ENCODE results near the gene CSNK2A3. TPM values are rescaled to one million over a fixed set of nuclear protein-coding genes. Genes with fewer than 3 reads are reported as not detected.

The CSNK2A3 gene
- total and polyA plus RNA-seq, 2 experiments from 2014 or later: 0.91 to 4.1 TPM

- Histone ChIP-seq H3K27me3 (ENCODE audit: insufficient read depth) (no peaks in the 10 kb centered on the region), H3K79me2 (replicated peaks; ENCODE audit: insufficient read depth) (no peaks in the 10 kb centered on the region), H2AFZ (no peak overlapping the region), H3K9me2 (ENCODE audit: insufficient read depth) (no peaks in the 10 kb centered on the region), H3K4me3 (no peak overlapping the region), H3F3A (replicated peaks; ENCODE audit: low read depth) (no peaks in the 10 kb centered on the region), H3K27ac (ENCODE audit: low read depth) (no peak overlapping the region), H3K4me1 (ENCODE audit: insufficient read depth) (peaks cover 7% of the 10 kb centered on the region; the same call in 1 of the 2 replicates), H3K4me2 (no peak overlapping the region), H3K36me3 (ENCODE audit: insufficient read depth) (no peaks in the 10 kb centered on the region), H4K20me1 (replicated peaks; ENCODE audit: insufficient read depth) (no peaks in the 10 kb centered on the region)
- Mint-ChIP-seq H3K27ac (no peak overlapping the region), H3K36me3 (ENCODE audit: low read depth) (no peaks in the 10 kb centered on the region), H3K4me1 (peaks cover 22% of the 10 kb centered on the region), H3K4me3 (no peak overlapping the region), H3K27me3 (ENCODE audit: insufficient read depth, low read depth, poor library complexity) (peaks cover 8% of the 10 kb centered on the region), H3K9me3 (no peaks in the 10 kb centered on the region; the same call in 2 of the 3 replicates)
- ATAC-seq (peak; percentile 66), DNase-seq (ENCODE audit: low spot score) (no peak)
- no peak for TF ChIP-seq EZH2 (IDR thresholded peaks at IDR 0.05; ENCODE audit: low read depth, unreplicated experiment)
- TF ChIP-seq, protein P1, sequence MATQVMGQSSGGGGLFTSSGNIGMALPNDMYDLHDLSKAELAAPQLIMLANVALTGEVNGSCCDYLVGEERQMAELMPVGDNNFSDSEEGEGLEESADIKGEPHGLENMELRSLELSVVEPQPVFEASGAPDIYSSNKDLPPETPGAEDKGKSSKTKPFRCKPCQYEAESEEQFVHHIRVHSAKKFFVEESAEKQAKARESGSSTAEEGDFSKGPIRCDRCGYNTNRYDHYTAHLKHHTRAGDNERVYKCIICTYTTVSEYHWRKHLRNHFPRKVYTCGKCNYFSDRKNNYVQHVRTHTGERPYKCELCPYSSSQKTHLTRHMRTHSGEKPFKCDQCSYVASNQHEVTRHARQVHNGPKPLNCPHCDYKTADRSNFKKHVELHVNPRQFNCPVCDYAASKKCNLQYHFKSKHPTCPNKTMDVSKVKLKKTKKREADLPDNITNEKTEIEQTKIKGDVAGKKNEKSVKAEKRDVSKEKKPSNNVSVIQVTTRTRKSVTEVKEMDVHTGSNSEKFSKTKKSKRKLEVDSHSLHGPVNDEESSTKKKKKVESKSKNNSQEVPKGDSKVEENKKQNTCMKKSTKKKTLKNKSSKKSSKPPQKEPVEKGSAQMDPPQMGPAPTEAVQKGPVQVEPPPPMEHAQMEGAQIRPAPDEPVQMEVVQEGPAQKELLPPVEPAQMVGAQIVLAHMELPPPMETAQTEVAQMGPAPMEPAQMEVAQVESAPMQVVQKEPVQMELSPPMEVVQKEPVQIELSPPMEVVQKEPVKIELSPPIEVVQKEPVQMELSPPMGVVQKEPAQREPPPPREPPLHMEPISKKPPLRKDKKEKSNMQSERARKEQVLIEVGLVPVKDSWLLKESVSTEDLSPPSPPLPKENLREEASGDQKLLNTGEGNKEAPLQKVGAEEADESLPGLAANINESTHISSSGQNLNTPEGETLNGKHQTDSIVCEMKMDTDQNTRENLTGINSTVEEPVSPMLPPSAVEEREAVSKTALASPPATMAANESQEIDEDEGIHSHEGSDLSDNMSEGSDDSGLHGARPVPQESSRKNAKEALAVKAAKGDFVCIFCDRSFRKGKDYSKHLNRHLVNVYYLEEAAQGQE (IDR thresholded peaks at IDR 0.05; ENCODE audit: unreplicated experiment): no peak
- no peak for TF ChIP-seq ZNF114 (CRISPR knock-in tag; IDR thresholded peaks at IDR 0.05)
- TF ChIP-seq, protein P2, sequence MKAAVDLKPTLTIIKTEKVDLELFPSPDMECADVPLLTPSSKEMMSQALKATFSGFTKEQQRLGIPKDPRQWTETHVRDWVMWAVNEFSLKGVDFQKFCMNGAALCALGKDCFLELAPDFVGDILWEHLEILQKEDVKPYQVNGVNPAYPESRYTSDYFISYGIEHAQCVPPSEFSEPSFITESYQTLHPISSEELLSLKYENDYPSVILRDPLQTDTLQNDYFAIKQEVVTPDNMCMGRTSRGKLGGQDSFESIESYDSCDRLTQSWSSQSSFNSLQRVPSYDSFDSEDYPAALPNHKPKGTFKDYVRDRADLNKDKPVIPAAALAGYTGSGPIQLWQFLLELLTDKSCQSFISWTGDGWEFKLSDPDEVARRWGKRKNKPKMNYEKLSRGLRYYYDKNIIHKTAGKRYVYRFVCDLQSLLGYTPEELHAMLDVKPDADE (IDR thresholded peaks at IDR 0.05): no peak
- no peak for TF ChIP-seq STAT1 (IDR thresholded peaks at IDR 0.05; ENCODE audit: unreplicated experiment)
- TF ChIP-seq, protein P3, sequence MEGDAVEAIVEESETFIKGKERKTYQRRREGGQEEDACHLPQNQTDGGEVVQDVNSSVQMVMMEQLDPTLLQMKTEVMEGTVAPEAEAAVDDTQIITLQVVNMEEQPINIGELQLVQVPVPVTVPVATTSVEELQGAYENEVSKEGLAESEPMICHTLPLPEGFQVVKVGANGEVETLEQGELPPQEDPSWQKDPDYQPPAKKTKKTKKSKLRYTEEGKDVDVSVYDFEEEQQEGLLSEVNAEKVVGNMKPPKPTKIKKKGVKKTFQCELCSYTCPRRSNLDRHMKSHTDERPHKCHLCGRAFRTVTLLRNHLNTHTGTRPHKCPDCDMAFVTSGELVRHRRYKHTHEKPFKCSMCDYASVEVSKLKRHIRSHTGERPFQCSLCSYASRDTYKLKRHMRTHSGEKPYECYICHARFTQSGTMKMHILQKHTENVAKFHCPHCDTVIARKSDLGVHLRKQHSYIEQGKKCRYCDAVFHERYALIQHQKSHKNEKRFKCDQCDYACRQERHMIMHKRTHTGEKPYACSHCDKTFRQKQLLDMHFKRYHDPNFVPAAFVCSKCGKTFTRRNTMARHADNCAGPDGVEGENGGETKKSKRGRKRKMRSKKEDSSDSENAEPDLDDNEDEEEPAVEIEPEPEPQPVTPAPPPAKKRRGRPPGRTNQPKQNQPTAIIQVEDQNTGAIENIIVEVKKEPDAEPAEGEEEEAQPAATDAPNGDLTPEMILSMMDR (conservative IDR thresholded peaks at IDR 0.05; ENCODE audit: low read depth in 2 of 2): no peak
- TF ChIP-seq CREB1 (CRISPR knock-in tag; IDR thresholded peaks at IDR 0.05; ENCODE audit: low read depth): no peak
Measured at GRCh38 chr11:11373934-11374333, 20.9 kb upstream of the CSNK2A3 start.

- H3K4me1 Mint-ChIP-seq: peaks cover 22% of the 10 kb centered on the region
- H3K4me2 ChIP-seq: no peak overlapping the region
- H3K4me3 Mint-ChIP-seq: no peak overlapping the region
- no peak for DNase-seq (ENCODE audit: low spot score)
- 0 out of 3 replicates have a peak, but pooled peaks cover 3% of the 10 kb centered on the region for H3K36me3 Mint-ChIP-seq (ENCODE audit: low read depth)
- no peak for ATAC-seq
- H3K27me3 Mint-ChIP-seq (ENCODE audit: insufficient read depth, low read depth, poor library complexity): peaks cover 2% of the 10 kb centered on the region
- no peaks in the 10 kb centered on the region for H3F3A ChIP-seq (replicated peaks; ENCODE audit: low read depth)
- no peaks in the 10 kb centered on the region for H3K36me3 ChIP-seq (ENCODE audit: insufficient read depth)
- no peak overlapping the region for H3K4me3 ChIP-seq
- no peaks in the 10 kb centered on the region for H3K79me2 ChIP-seq (replicated peaks; ENCODE audit: insufficient read depth)
- H3K9me2 ChIP-seq (ENCODE audit: insufficient read depth): no peaks in the 10 kb centered on the region
- H3K27ac Mint-ChIP-seq: no peak overlapping the region
- H3K9me3 Mint-ChIP-seq: no peaks in the 10 kb centered on the region; the same call in 2 of the 3 replicates
- H3K4me1 ChIP-seq (ENCODE audit: insufficient read depth): peaks cover 7% of the 10 kb centered on the region; the same call in 1 of the 2 replicates
- H2AFZ ChIP-seq: no peak overlapping the region
- no peaks in the 10 kb centered on the region for H4K20me1 ChIP-seq (replicated peaks; ENCODE audit: insufficient read depth)
- no peaks in the 10 kb centered on the region for H3K27me3 ChIP-seq (ENCODE audit: insufficient read depth)
- H3K27ac ChIP-seq (ENCODE audit: low read depth): no peak overlapping the region
- TF ChIP-seq, protein P3 (conservative IDR thresholded peaks at IDR 0.05; ENCODE audit: low read depth in 2 of 2): no peak
- TF ChIP-seq POLR2AphosphoS5 (IDR thresholded peaks at IDR 0.05; ENCODE audit: low read depth) (no peak), JUNB (IDR thresholded peaks at IDR 0.05; ENCODE audit: unreplicated experiment) (no peak), STAT1 (IDR thresholded peaks at IDR 0.05; ENCODE audit: unreplicated experiment) (no peak), CREB1 (CRISPR knock-in tag; IDR thresholded peaks at IDR 0.05; ENCODE audit: low read depth) (no peak), NANOG (IDR thresholded peaks at IDR 0.05; ENCODE audit: borderline replicate concordance) (no peak), ZNF114 (CRISPR knock-in tag; IDR thresholded peaks at IDR 0.05) (no peak)
- TF ChIP-seq, protein P1 (IDR thresholded peaks at IDR 0.05; ENCODE audit: unreplicated experiment): no peak
Measured at GRCh38 chr11:11372461-11372860, 19.4 kb upstream of the CSNK2A3 start.

Measured in GM23338 (cell line).